HCT116 (cell line): ENCODE measurements around the gene DHRSX. TPM values are rescaled to one million over a fixed set of nuclear protein-coding genes. Genes with fewer than 3 reads are reported as not detected.

Experiments used
- ATAC-seq: fragments of 200-7000 bp; cut with Tn5 transposase; 2 replicates; pipeline ENCODE4 v1.9.1; 2020; ENCODE audit warnings: mild to moderate bottlenecking, moderate library complexity
- BruUV-seq: library from RNA; stranded (reverse); fragments of 400-500 nt; replicated peaks from 2 replicates; lab custom pipeline; 2021; lab: Mats Ljungman, UMichigan
- CTCF ChIA-PET: fragments of 300-600 bp; sonication (Branson Sonifier 250); formaldehyde crosslinking; loops from one replicate; lab custom pipeline; 2021; ENCODE audit warnings: antibody characterized with exemption; lab: Charles Lee
- POLR2A ChIA-PET: fragments of 300-600, 350-600 bp; sonication (Branson Sonifier 250); formaldehyde crosslinking; loops from one replicate; lab custom pipeline; 2021; ENCODE audit warnings: antibody characterized with exemption; lab: Charles Lee
- RAD21 ChIA-PET, 2 experiments: fragments of 300-600 bp; sonication (Branson Sonifier 250); formaldehyde crosslinking; loops; one replicate each; lab custom pipeline; 2023; ENCODE audit warnings: low total read pairs in 2 of 2; ENCODE audit not compliant: uncharacterized antibody in 2 of 2, unreplicated experiment in 2 of 2, low non-redundant PET in 1 of 2; lab: Charles Lee
- DNase-seq: peaks from one replicate; pipeline ENCODE4 v3.0.0-alpha.2; 2010; ENCODE audit warnings: low read depth, low spot score
- H2AFZ ChIP-seq: fragments of 200-600 bp; shearing (Covaris generic), sonication (generic); 2 replicates; pipeline ENCODE4 v1.6.1; 2017; ENCODE audit warnings: low read depth, mixed run types, mixed read lengths, antibody characterized with exemption, low read length; ENCODE audit not compliant: poor library complexity, severe bottlenecking
- H3K27ac ChIP-seq: 2 replicates; pipeline ENCODE4 v1.5.1; 2012; ENCODE audit warnings: low read depth, low read length
- H3K27me3 ChIP-seq: fragments of 200-600 bp; sonication (generic); 2 replicates; pipeline ENCODE4 v1.6.1; 2016; ENCODE audit warnings: mixed run types, low read length, mixed read lengths; ENCODE audit not compliant: insufficient read depth
- H3K36me3 ChIP-seq, 2 experiments: fragments of 200-500 bp in 1 of 2; fragments of 200-600 bp in 1 of 2; sonication (Bioruptor generic) in 1 of 2; sonication (generic) in 1 of 2; 2 replicates each; pipeline versions ENCODE4 v1.5.1 to v1.6.1; 2014 to 2016; ENCODE audit warnings: low read length in 2 of 2, inconsistent platforms in 1 of 2, mixed read lengths in 1 of 2, mixed run types in 1 of 2; ENCODE audit not compliant: insufficient read depth in 2 of 2, control insufficient read depth in 1 of 2
- H3K4me1 ChIP-seq, 2 experiments: fragments of 200-600 bp in 1 of 2; sonication (generic) in 1 of 2; 2 replicates each; pipeline versions ENCODE4 v1.5.1 to v1.6.1; 2012 to 2017; ENCODE audit warnings: low read length in 2 of 2, inconsistent platforms in 1 of 2, mild to moderate bottlenecking in 1 of 2, mixed read lengths in 1 of 2, mixed run types in 1 of 2, moderate library complexity in 1 of 2; ENCODE audit not compliant: insufficient read depth in 2 of 2, control insufficient read depth in 1 of 2
- H3K4me2 ChIP-seq: fragments of 200-600 bp; sonication (generic); 2 replicates; pipeline ENCODE4 v1.6.1; 2017; ENCODE audit warnings: mixed run types, low read length, mixed read lengths
- H3K4me3 ChIP-seq, 2 experiments: fragments of 200-600 bp in 1 of 2; sonication (generic) in 1 of 2; replicated peaks in 1 of 2; 2 replicates each; pipeline ENCODE4 v1.5.1; 2011 to 2016; ENCODE audit warnings: low read length in 2 of 2, control low read depth in 1 of 2, low read depth in 1 of 2, mild to moderate bottlenecking in 1 of 2, mixed read lengths in 1 of 2, mixed run types in 1 of 2
- H3K79me2 ChIP-seq: fragments of 200-600 bp; sonication (generic); 2 replicates; pipeline ENCODE4 v1.6.1; 2017; ENCODE audit warnings: mild to moderate bottlenecking, mixed run types, low read length, moderate library complexity, mixed read lengths; ENCODE audit not compliant: insufficient read depth
- H3K9ac ChIP-seq: fragments of 200-600 bp; sonication (generic); 2 replicates; pipeline ENCODE4 v1.6.1; 2016; ENCODE audit warnings: low read length, mixed read lengths
- H3K9me2 ChIP-seq: fragments of 200-600 bp; sonication (generic), shearing (Covaris generic); 2 replicates; pipeline ENCODE4 v1.6.1; 2017; ENCODE audit warnings: mixed run types, mild to moderate bottlenecking, moderate library complexity; ENCODE audit not compliant: insufficient read depth
- H3K9me3 ChIP-seq, 2 experiments: fragments of 200-500 bp in 1 of 2; fragments of 200-600 bp in 1 of 2; sonication (Bioruptor generic) in 1 of 2; sonication (generic) in 1 of 2; 2 replicates each; pipeline ENCODE4 v1.6.1; 2014 to 2017; ENCODE audit warnings: low read length in 2 of 2, mixed read lengths in 2 of 2, inconsistent platforms in 1 of 2, low read depth in 1 of 2, mild to moderate bottlenecking in 1 of 2, mixed run types in 1 of 2, moderate library complexity in 1 of 2; ENCODE audit not compliant: control insufficient read depth in 1 of 2, insufficient read depth in 1 of 2
- H4K20me1 ChIP-seq: fragments of 200-600 bp; sonication (generic), shearing (Covaris generic); 2 replicates; pipeline ENCODE4 v1.6.1; 2017; ENCODE audit warnings: mixed run types, mild to moderate bottlenecking, moderate library complexity; ENCODE audit not compliant: insufficient read depth
- ATF3 ChIP-seq: IDR thresholded peaks from 2 replicates; pipeline ENCODE4 v1.6.1; 2012
- CBX3 ChIP-seq: IDR thresholded peaks from 2 replicates; pipeline ENCODE4 v1.6.1; 2012; ENCODE audit warnings: low read depth
- CEBPB ChIP-seq: IDR thresholded peaks from 2 replicates; pipeline ENCODE4 v1.6.1; 2012; ENCODE audit warnings: low read depth
- CTCF ChIP-seq, 3 experiments: fragments of 200-600 bp in 1 of 3; sonication (generic) in 1 of 3; IDR thresholded peaks in 2 of 3; conservative IDR thresholded peaks in 1 of 3; 2 replicates each; pipeline ENCODE4 v1.5.1; 2012 to 2017; ENCODE audit warnings: low read depth in 2 of 3, low read length in 2 of 3, antibody characterized with exemption in 1 of 3, borderline replicate concordance in 1 of 3, control low read depth in 1 of 3, mild to moderate bottlenecking in 1 of 3, mixed read lengths in 1 of 3, mixed run types in 1 of 3, moderate library complexity in 1 of 3; ENCODE audit not compliant: insufficient read depth in 1 of 3
- EGR1 ChIP-seq: IDR thresholded peaks from 2 replicates; pipeline ENCODE4 v1.6.1; 2012; ENCODE audit warnings: low read depth
- ELF1 ChIP-seq: IDR thresholded peaks from 2 replicates; pipeline ENCODE4 v1.6.1; 2012; ENCODE audit warnings: low read depth, borderline replicate concordance
- EZH2 ChIP-seq: fragments of 200-600 bp; sonication (generic); IDR thresholded peaks from 2 replicates; pipeline ENCODE4 v1.6.1; 2017; ENCODE audit warnings: antibody characterized with exemption, mixed run types
- FOSL1 ChIP-seq: IDR thresholded peaks from 2 replicates; pipeline ENCODE4 v1.6.1; 2012; ENCODE audit warnings: low read depth
- JUND ChIP-seq: IDR thresholded peaks from 2 replicates; pipeline ENCODE4 v1.6.1; 2012
- POLR2A ChIP-seq: IDR thresholded peaks from 2 replicates; pipeline ENCODE4 v1.7.0; 2011; ENCODE audit warnings: borderline replicate concordance; ENCODE audit not compliant: insufficient read depth, insufficient read length; ENCODE audit errors: extremely low read depth
- POLR2AphosphoS5 ChIP-seq: IDR thresholded peaks from 2 replicates; pipeline ENCODE4 v1.6.1; 2011; ENCODE audit warnings: mild to moderate bottlenecking, low read depth, low read length, moderate library complexity
- RAD21 ChIP-seq: IDR thresholded peaks from 2 replicates; pipeline ENCODE4 v1.6.1; 2012; ENCODE audit warnings: low read depth, mild to moderate bottlenecking
- SP1 ChIP-seq: IDR thresholded peaks from 2 replicates; pipeline ENCODE4 v1.6.1; 2012; ENCODE audit warnings: low read depth
- TCF7L2 ChIP-seq: IDR thresholded peaks from 2 replicates; pipeline ENCODE4 v1.7.0; 2011; ENCODE audit warnings: borderline replicate concordance, inconsistent platforms; ENCODE audit not compliant: insufficient read depth, insufficient read length; ENCODE audit errors: extremely low read depth
- YY1 ChIP-seq: IDR thresholded peaks from 2 replicates; pipeline ENCODE4 v1.6.1; 2011; ENCODE audit warnings: low read length, low read depth, moderate library complexity, mild to moderate bottlenecking; ENCODE audit not compliant: insufficient replicate concordance; ENCODE audit errors: extremely low read depth
- ZFX ChIP-seq: fragments of 450-650 bp; IDR thresholded peaks from 2 replicates; pipeline ENCODE4 v1.6.1; 2017
- ZNF274 ChIP-seq: fragments of 200-500 bp; sonication (Bioruptor generic); IDR thresholded peaks from 2 replicates; pipeline ENCODE4 v1.6.1; 2014; ENCODE audit warnings: mild to moderate bottlenecking, low read depth, low read length, inconsistent platforms
- intact Hi-C: fragments of 100-400 bp; cut with micrococcal nuclease; formaldehyde crosslinking; loops from 2 replicates; pipeline ENCODE4 v1.10.0; 2022
- total RNA-seq: library from RNA; stranded (reverse); gene quantifications from one replicate; pipeline ENCODE4 v1.2.1, GENCODE V29; 2021; ENCODE audit not compliant: unreplicated experiment
- TF ChIP-seq, protein P1 (sequence below): IDR thresholded peaks from 2 replicates; pipeline ENCODE4 v1.6.1; 2012; ENCODE audit warnings: low read depth
- TF ChIP-seq, protein P2 (sequence below): IDR thresholded peaks from 2 replicates; pipeline ENCODE4 v1.6.1; 2012

The DHRSX gene
- total RNA-seq, 1 experiment from 2014 or later = 11.9 TPM

- H3K9me2 ChIP-seq = no peaks in the 10 kb centered on the region
- H3K9ac ChIP-seq = peak overlapping the region; percentile 50
- peak overlapping the region; percentile 77 for H3K27ac ChIP-seq
- BruUV-seq = no TSS peak
- H4K20me1 ChIP-seq = no peaks in the 10 kb centered on the region
- peaks cover 25 to 79% of the 10 kb centered on the region in 2 experiments; a peak in 3 of 4 replicates for H3K4me1 ChIP-seq
- H3K27me3 ChIP-seq = no peaks in the 10 kb centered on the region
- ATAC-seq (peak; percentile 40), DNase-seq (peak; percentile 96)
- ChIA-PET CTCF (no interaction called here), RAD21 (no interaction called here), POLR2A (no interaction called here)
- no peaks in the 10 kb centered on the region for H3K36me3 ChIP-seq
- H3K79me2 ChIP-seq = peaks cover 34% of the 10 kb centered on the region
- H3K4me2 ChIP-seq = peak overlapping the region; percentile 71
- intact Hi-C loops = loop anchor here (1.0 to 5.0 kb wide), 5 partner anchors 11 to 1023 kb away; partner anchors contain the start of gene ASMTL
- peak overlapping the region; percentile 9 to 43; a peak in 3 of 4 replicates for H3K4me3 ChIP-seq
- no peak overlapping the region for H2AFZ ChIP-seq
- H3K9me3 ChIP-seq = no peaks in the 10 kb centered on the region
- TF ChIP-seq ZFX = no peak
- TF ChIP-seq CBX3 = no peak
- no peak for TF ChIP-seq ATF3
- TF ChIP-seq POLR2A = no peak
- TF ChIP-seq, protein P1, sequence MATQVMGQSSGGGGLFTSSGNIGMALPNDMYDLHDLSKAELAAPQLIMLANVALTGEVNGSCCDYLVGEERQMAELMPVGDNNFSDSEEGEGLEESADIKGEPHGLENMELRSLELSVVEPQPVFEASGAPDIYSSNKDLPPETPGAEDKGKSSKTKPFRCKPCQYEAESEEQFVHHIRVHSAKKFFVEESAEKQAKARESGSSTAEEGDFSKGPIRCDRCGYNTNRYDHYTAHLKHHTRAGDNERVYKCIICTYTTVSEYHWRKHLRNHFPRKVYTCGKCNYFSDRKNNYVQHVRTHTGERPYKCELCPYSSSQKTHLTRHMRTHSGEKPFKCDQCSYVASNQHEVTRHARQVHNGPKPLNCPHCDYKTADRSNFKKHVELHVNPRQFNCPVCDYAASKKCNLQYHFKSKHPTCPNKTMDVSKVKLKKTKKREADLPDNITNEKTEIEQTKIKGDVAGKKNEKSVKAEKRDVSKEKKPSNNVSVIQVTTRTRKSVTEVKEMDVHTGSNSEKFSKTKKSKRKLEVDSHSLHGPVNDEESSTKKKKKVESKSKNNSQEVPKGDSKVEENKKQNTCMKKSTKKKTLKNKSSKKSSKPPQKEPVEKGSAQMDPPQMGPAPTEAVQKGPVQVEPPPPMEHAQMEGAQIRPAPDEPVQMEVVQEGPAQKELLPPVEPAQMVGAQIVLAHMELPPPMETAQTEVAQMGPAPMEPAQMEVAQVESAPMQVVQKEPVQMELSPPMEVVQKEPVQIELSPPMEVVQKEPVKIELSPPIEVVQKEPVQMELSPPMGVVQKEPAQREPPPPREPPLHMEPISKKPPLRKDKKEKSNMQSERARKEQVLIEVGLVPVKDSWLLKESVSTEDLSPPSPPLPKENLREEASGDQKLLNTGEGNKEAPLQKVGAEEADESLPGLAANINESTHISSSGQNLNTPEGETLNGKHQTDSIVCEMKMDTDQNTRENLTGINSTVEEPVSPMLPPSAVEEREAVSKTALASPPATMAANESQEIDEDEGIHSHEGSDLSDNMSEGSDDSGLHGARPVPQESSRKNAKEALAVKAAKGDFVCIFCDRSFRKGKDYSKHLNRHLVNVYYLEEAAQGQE = no peak
- no peak for TF ChIP-seq CTCF (IDR thresholded peaks at IDR 0.05 in 2 of 3, conservative IDR thresholded peaks at IDR 0.05 in 1 of 3; ENCODE audit: borderline replicate concordance in 1 of 3, insufficient read depth in 1 of 3, low read depth in 2 of 3, low read length in 2 of 3)
- TF ChIP-seq POLR2AphosphoS5 = peak; percentile 29; the same call in 1 of the 2 replicates
- TF ChIP-seq ELF1 = no peak
- no peak for TF ChIP-seq CEBPB
- no peak for TF ChIP-seq EZH2
- no peak for TF ChIP-seq JUND
- peak; percentile 78 for TF ChIP-seq TCF7L2
- no peak for TF ChIP-seq ZNF274
- TF ChIP-seq SP1 = no peak
- TF ChIP-seq EGR1 = no peak
- peak; percentile 45 for TF ChIP-seq YY1
- TF ChIP-seq FOSL1 = no peak
- TF ChIP-seq, protein P2, sequence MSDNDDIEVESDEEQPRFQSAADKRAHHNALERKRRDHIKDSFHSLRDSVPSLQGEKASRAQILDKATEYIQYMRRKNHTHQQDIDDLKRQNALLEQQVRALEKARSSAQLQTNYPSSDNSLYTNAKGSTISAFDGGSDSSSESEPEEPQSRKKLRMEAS = no peak
- TF ChIP-seq RAD21 = no peak
Measured at GRCh38 chrX:2474963-2475726, 25.6 kb downstream of the DHRSX start.
